UCSD-AML1 (cell line): ENCODE data around the gene SPATA6.
"Not testable (repeated sequence)": the region's sequence is repeated elsewhere in the genome, so short reads cannot be mapped to it uniquely, and the experiment has no call there.

ENCODE experiments used
- DNase-seq: peaks from one replicate; lab custom pipeline; 2025; ENCODE audit not compliant: unreplicated experiment; lab: John Stamatoyannopoulos, UW

SPATA6 gene

DNA sequence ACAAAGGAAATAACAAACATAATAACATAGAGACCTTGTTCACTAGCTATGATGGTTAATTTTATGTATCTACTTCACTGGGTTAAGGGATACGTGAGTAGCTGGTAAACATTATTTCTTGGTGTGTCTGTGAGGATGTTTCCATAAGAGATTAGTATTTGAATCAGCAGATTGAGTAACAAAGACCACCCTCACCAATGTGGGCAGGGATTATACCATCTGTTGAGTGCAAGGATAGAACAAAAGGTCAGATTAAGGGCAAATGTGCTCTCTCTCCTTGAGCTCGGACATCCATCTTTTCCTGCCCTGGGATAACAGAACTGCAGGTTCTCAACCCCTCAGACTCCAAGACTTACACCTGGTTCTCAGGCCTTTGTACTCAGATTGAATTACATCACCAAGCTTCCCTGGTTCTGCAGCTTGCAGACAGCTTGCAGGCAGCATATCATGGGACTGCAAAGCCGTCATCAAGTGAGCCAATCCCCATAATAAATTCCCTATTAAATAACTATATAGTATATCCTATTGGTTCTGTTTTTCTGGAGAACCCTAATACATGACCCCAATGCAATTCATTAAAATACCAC, 9.2 kb downstream of the SPATA6 start:
- no peak for DNase-seq

DNA sequence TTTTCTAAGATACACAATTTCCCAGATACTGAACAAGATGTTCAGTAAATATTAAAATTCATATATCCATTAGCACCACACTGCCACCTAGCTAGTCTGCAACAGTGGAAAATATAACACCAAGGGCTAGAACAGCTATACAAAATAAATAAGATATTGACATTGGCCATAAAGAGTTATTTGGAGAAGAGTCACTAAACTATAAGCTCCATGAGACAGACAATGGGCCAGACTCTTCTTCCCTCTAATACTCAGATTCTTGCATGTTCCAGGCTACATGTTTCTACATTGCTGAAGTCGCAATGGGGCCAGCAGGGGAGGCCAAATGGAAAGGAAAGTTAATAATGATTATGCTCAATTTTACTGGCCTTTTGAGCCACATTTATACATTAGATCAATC, 21.5 kb downstream of the SPATA6 start:
- DNase-seq, result no peak

GRCh38 chr1:48448932-48449331, 23.1 kb downstream of the SPATA6 start:
- no peak for DNase-seq

DNA sequence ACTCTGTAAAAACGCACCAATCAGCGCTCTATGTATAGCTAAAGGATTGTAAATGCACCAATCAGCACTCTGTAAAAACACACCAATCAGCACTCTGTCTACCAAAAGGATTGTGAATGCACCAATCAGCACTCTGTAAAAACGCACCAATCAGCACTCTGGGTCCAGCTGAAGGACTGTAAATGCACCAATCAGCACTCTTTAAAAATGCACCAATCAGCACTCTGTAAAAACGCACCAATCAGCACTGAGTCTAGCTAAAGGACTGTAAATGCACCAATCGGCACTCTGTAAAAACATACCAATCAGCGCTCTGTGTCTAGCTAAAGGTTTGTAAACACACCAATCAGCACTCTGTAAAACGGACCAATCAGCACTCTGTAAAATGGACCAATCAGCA, 27.8 kb downstream of the SPATA6 start:
- not testable (repeated sequence) for DNase-seq

DNA sequence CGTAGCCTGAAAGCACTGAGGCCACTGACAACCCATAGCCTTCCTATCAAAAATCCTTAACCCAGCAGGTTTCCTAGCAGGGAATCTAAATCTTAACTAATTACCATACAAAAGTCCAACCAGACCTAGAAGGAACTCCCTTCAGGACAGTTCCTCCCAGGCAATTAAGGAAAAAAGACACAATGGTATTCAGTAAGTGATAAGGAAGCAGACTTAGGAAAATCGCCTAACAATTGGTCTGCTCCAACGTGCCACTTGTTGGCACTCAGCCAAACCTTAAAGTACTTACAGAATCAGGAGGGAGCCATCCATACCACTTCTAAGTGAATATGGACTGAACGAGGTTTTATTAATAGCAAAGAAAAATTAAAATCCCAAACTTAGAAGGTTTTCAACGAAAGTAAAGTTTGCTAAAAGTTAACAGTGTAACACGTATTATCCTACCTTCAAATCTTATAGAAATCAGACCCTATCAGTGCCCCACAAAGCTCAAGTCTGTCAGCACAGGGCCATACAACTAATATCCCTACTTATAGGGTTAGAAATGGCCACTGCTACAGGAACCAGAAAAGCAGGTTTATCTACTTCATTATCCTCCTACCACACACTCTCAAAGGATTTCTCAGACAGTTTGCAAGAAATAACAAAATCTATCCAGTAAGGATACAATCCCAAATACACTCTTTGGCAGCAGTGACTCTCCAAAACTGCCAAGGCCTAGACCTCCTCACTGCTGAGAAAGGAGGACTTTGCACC, 29.0 kb downstream of the SPATA6 start:
- DNase-seq, result no peak

DNA sequence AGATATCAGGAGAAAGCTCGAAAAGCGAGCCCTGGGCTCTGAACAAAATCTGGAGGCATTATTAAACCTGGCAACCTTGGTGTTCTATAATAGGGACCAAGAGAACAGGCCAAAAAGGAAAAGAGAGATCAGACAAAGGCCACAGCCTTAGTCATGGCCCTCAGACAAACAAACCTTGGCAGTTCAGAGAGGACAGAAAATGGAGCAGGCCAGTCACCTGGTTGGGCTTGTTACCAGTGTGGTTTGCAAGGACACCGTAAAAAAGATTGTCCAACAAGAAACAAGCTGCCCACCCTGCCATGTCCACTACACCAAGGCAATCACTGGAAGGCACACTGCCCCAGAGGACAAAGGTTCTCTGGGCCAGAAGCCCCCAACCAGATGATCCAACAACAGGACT, 31.2 kb downstream of the SPATA6 start:
- DNase-seq, result not testable (repeated sequence)

GRCh38 chr1:48439380-48439779, 32.6 kb downstream of the SPATA6 start:
- DNase-seq, result no peak

GRCh38 chr1:48437379-48437778, 34.6 kb downstream of the SPATA6 start:
- not testable (repeated sequence) for DNase-seq

DNA sequence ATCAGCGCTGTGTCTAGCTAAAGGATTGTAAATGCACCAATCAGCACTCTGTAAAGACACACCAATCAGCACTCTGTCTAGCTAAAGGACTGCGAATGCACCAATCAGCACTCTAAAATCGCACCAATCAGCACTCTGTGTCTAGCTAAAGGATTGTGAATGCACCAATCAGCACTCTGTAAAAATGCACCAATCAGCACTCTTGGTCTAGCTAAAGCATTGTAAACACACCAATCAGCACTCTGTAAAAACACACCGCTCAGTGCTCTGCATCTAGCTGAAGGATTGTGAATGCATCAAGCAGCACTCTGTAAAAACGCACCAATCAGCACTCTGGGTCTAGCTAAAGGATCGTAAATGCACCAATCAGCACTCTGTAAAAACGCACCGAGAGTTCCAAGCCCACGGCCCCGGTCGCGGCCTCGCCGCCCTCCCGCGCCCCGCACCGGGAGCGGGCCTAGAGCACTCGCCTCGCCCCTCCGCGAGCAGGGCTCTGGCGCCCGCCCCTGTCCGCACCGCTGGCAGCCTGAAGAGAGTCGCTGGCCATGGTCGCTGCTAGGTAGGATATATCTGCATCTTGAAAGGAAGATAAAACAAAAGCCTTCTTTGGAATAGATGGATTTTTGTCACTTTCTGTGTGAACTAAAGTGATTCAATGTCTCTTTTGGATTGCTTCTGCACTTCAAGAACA, 36.5 kb downstream of the SPATA6 start:
- DNase-seq, result not testable (repeated sequence)

DNA sequence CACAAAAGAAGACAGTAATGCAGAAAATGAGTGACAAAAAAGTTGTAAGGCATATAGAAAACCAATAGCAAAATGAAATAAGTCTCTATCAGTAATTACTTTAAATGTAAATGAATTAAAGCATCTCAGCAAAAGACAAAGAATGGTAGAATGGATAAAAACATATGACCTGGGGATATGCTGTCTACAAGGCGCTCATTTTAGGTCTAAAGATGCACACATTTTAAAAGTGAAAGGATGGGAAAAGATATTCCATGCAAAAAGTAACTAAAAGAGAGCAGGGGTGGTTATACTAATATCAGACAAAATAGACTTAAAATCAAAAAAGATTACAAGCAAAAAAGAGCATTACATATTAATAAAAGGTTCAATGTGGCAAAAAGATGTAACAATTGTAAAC, 41.2 kb downstream of the SPATA6 start:
- DNase-seq, result no peak

GRCh38 chr1:48422009-48422408, 50.0 kb downstream of the SPATA6 start:
- DNase-seq, result no peak

DNA sequence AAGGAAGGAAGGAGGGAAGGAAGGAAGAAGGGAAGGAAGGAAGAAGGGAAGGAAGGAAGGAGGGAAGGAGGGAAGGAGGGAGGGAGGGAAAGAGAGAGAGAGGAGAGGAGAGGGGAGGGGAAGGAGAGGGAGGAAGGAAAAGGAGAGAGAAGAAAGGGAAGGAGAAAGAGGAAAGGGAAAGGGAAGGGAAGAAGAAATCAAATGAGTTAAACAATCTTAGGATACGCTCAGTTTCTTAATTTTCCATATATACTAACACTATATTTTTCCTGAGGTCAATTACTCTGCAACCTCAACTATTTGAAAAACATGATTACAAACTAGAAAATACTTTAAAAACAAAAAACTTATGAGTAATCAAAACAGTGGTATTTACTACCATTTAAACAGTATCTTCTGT, 53.3 kb downstream of the SPATA6 start:
- DNase-seq, result no peak

DNA sequence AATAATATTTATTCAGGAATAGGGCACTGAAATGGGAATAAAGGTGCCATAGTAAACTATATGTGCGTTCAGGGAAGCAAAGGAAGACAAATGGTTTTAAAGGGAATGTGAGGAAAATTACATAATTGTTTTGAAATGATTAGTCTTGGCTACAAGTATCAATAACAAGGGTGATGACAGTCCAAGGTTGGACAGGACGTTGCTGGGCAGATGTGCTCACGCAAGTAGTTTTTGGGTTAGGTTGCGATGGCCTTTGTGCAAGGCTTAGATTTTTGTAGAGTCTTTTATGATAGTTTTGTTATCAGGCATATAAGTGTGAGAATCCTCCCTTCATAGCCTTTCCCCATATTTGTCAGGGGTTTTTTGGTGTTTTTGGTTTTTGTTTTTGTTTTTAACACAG, 57.0 kb downstream of the SPATA6 start:
- no peak for DNase-seq

GRCh38 chr1:48414264-48414663, 57.7 kb downstream of the SPATA6 start:
- DNase-seq, result no peak

GRCh38 chr1:48405940-48406339, 66.1 kb downstream of the SPATA6 start:
- no peak for DNase-seq

DNA sequence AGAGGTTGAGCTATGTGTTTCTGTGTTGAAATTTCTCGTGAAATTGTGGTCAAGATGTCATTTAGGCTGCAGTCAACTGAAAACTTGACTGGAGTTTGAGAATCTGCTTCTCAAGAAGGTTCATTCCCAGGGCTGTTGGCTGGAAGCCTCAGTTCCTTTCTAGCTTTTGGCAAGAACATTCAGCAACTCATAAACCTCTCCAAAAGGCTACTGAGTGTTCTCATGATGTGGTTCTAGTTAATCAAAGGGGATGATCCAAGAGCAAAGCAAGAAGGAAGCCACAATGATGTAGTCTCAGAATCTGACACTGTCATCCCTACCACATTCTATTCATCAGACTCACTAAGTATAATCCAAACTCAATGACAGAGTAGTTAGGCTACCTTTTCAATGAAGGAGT, 66.6 kb downstream of the SPATA6 start:
- DNase-seq, result no peak

DNA sequence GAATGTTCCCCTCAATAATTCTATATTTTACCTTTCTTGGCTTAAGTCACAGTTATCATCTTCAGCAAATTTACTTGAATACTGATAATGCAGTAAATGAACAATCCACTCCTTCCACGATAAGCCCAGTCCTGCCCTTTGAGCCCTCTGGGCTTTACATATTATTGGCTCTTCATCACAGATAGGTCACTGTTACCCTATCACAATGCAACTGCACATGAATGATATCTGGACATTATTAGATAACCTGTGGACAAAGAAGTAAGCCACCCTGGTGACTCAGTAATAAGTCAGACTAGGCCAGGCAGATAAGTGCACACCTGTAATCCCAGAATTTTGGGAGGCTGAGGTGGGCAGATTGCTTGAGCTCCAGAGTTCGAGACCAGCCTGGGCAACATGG, 69.4 kb downstream of the SPATA6 start:
- DNase-seq, result no peak

DNA sequence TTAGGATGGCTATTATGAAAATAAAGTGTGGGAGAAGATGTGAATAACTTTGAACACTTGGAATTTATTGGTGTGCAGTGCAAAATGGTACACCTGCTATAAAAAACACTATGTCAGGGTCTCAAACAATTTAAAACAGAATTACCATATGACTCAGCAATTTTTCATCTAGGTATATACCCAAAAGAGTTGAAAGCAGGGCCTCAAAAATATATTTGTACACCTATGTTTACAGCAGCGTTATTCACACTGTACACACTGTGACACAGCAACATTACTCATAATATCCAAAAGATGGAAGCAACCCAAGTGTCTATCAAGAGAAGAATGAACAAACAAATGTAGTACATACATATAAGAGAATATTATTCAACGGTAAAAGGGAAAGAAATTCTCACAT, 75.8 kb downstream of the SPATA6 start:
- no peak for DNase-seq

GRCh38 chr1:48391926-48392325, 80.1 kb downstream of the SPATA6 start:
- DNase-seq, result no peak

GRCh38 chr1:48387409-48387808, 84.6 kb downstream of the SPATA6 start:
- DNase-seq, result no peak

- no peak for DNase-seq
These were observed 97.2 kb downstream of the SPATA6 start for GRCh38 chr1:48374785-48375184.

- no peak for DNase-seq
These were observed 100.4 kb downstream of the SPATA6 start for GRCh38 chr1:48371598-48371997.
